Frontal cortex (tissue), 4 donors: ENCODE measurements around the gene AXIN1. TPM values are rescaled to one million over a fixed set of nuclear protein-coding genes. Genes with fewer than 3 reads are reported as not detected.

ENCODE experiments used
- DNase-seq, 2 donors: peaks; one replicate each; pipeline ENCODE4 v3.0.0; 2012; ENCODE audit warnings: low spot score in 2 of 2
- FAIRE-seq: peaks from 2 replicates; lab custom pipeline; 2012; peaks lifted over from hg19 to GRCh38; lab: Jason Lieb, UNC
- total RNA-seq: library from RNA; depleted of rRNA; stranded (reverse); fragments of >200 nt; gene quantifications from one replicate; pipeline ENCODE4 v1.2.3, GENCODE V29; 2014
- donor health status: control.
- donor health status: control.
- donor health status: control.

Gene AXIN1
- total RNA-seq, 1 donor from 2014 or later: 24.5 TPM

- FAIRE-seq (no peak), DNase-seq (no peak)
These were observed 62.4 kb downstream of the AXIN1 start for GRCh38 chr16:290015-290680.

GRCh38 chr16:289395-289997 lies 63.0 kb downstream of the AXIN1 start:
- DNase-seq: no peak
- FAIRE-seq: no peak

- FAIRE-seq (no peak), DNase-seq (no peak)
These were observed 64.3 kb downstream of the AXIN1 start for GRCh38 chr16:287981-288920.

- FAIRE-seq (no peak), DNase-seq (peak in 1 of 2 donors; percentile 24)
These were observed 65.2 kb downstream of the AXIN1 start for GRCh38 chr16:287298-287811.

GRCh38 chr16:286491-287297 lies 65.8 kb downstream of the AXIN1 start:
- DNase-seq (peak in 1 of 2 donors; percentile 29), FAIRE-seq (no peak)

- no peak for FAIRE-seq
These were observed 67.1 kb downstream of the AXIN1 start for GRCh38 chr16:285146-286055.

GRCh38 chr16:284204-285120 lies 68.1 kb downstream of the AXIN1 start:
- DNase-seq (no peak), FAIRE-seq (no peak)

More at GRCh38 chr16:285146-286055, 67.1 kb downstream of the AXIN1 start:
- DNase-seq: no peak

- FAIRE-seq (no peak), DNase-seq (peak in 1 of 2 donors; percentile 22)
These were observed 69.3 kb downstream of the AXIN1 start, which contains the start of gene PDIA2 for GRCh38 chr16:283033-283805. Gene PDIA2 (plus strand): TSS chr16:283164. CDS start chr16:283170, 6 bp downstream.

GRCh38 chr16:282491-282890 lies 70.0 kb downstream of the AXIN1 start:
- no peak for FAIRE-seq
- peak in 1 of 2 donors; percentile 26 for DNase-seq

GRCh38 chr16:281660-282255 lies 70.8 kb downstream of the AXIN1 start:
- FAIRE-seq (no peak), DNase-seq (peak in 1 of 2 donors; percentile 36)

- peak in 1 of 2 donors; percentile 28 for DNase-seq
- no peak for FAIRE-seq
These were observed 71.4 kb downstream of the AXIN1 start for GRCh38 chr16:280991-281659.

- FAIRE-seq: no peak
- DNase-seq: peak; percentile 59
These were observed 72.0 kb downstream of the AXIN1 start, which contains the start of gene ARHGDIG for GRCh38 chr16:280552-280951. Gene ARHGDIG (plus strand): TSS chr16:280591. CDS start chr16:280681, 90 bp downstream.

GRCh38 chr16:280005-280460 lies 72.5 kb downstream of the AXIN1 start:
- FAIRE-seq: no peak
- DNase-seq: no peak

- peak in 1 of 2 donors; percentile 29 for DNase-seq
- no peak for FAIRE-seq
These were observed 73.0 kb downstream of the AXIN1 start for GRCh38 chr16:279531-279930.

GRCh38 chr16:278863-279366 lies 73.6 kb downstream of the AXIN1 start:
- FAIRE-seq (no peak), DNase-seq (no peak)
